Measurements from ENCODE around the gene TRPC4. TPM values are rescaled to one million over a fixed set of nuclear protein-coding genes. Genes with fewer than 3 reads are reported as not detected.

Gene TRPC4
- total RNA-seq, 2 experiments from 2014 or later = not detected

- no peaks in the 10 kb centered on the region for H3K36me3 ChIP-seq (ENCODE audit: insufficient read depth, low read length)
- ChIA-PET CTCF (no interaction called here), POLR2A (no interaction called here)
- no peak overlapping the region for H3K4me3 ChIP-seq (ENCODE audit: low read length)
- intact Hi-C loops (cut with DNase I, micrococcal nuclease) = no loop called here
- H3K27ac ChIP-seq (ENCODE audit: low read depth in 1 of 2, low read length in 2 of 2) = no peak overlapping the region
- no peak for DNase-seq
- no peaks in the 10 kb centered on the region for H3K4me1 ChIP-seq (ENCODE audit: insufficient read depth, low read length)
- H3K9me3 ChIP-seq (ENCODE audit: control insufficient read depth in 1 of 2, insufficient read depth in 1 of 2, low read length in 2 of 2) = no peaks in the 10 kb centered on the region
- Mint-ChIP-seq H3K9me3 (no peaks in the 10 kb centered on the region), H3K4me3 (no peak overlapping the region), H3K36me3 (ENCODE audit: low read depth) (no peaks in the 10 kb centered on the region), H3K4me1 (ENCODE audit: low read depth) (no peaks in the 10 kb centered on the region), H3K27ac (no peak overlapping the region), H3K27me3 (no peaks in the 10 kb centered on the region)
- no peaks in the 10 kb centered on the region for H3K27me3 ChIP-seq (ENCODE audit: control insufficient read depth in 1 of 2, insufficient read depth in 2 of 2, low read length in 2 of 2)
- ATAC-seq (ENCODE audit: poor library complexity) = no peak
- TF ChIP-seq CTCF (IDR thresholded peaks at IDR 0.05) = no peak
Measured at GRCh38 chr13:37640499-37640898, 229.1 kb downstream of the TRPC4 start.

- H3K4me3 Mint-ChIP-seq = no peak overlapping the region
Measured at GRCh38 chr13:37636701-37637100, 232.9 kb downstream of the TRPC4 start.

GRCh38 chr13:37632294-37632693 is 237.3 kb downstream of the TRPC4 start:
- TF ChIP-seq CTCF (IDR thresholded peaks at IDR 0.05) = no peak
- ATAC-seq (ENCODE audit: poor library complexity) (no peak), DNase-seq (no peak)
- no peak overlapping the region for H3K27ac ChIP-seq (ENCODE audit: low read depth in 1 of 2, low read length in 2 of 2)
- H3K9me3 ChIP-seq (ENCODE audit: control insufficient read depth in 1 of 2, insufficient read depth in 1 of 2, low read length in 2 of 2) = no peaks in the 10 kb centered on the region
- H3K4me3 Mint-ChIP-seq = no peak overlapping the region
- peaks cover 2% of the 10 kb centered on the region for H3K9me3 Mint-ChIP-seq
- no peaks in the 10 kb centered on the region for H3K27me3 ChIP-seq (ENCODE audit: control insufficient read depth in 1 of 2, insufficient read depth in 2 of 2, low read length in 2 of 2)
- no peaks in the 10 kb centered on the region for H3K27me3 Mint-ChIP-seq
- H3K4me1 Mint-ChIP-seq (ENCODE audit: low read depth) = no peaks in the 10 kb centered on the region
- no peak overlapping the region for H3K4me3 ChIP-seq (ENCODE audit: low read length)
- H3K27ac Mint-ChIP-seq = no peak overlapping the region
- intact Hi-C loops (cut with DNase I, micrococcal nuclease) = no loop called here
- CTCF ChIA-PET = no interaction called here
- POLR2A ChIA-PET = no interaction called here
- H3K36me3 Mint-ChIP-seq (ENCODE audit: low read depth) = no peaks in the 10 kb centered on the region
- H3K36me3 ChIP-seq (ENCODE audit: insufficient read depth, low read length) = no peaks in the 10 kb centered on the region
- no peaks in the 10 kb centered on the region for H3K4me1 ChIP-seq (ENCODE audit: insufficient read depth, low read length)

More at GRCh38 chr13:37636701-37637100, 232.9 kb downstream of the TRPC4 start:
- Mint-ChIP-seq H3K36me3 (ENCODE audit: low read depth) (no peaks in the 10 kb centered on the region), H3K27me3 (no peaks in the 10 kb centered on the region), H3K27ac (no peak overlapping the region), H3K9me3 (no peaks in the 10 kb centered on the region), H3K4me1 (ENCODE audit: low read depth) (no peaks in the 10 kb centered on the region)
- DNase-seq (no peak), ATAC-seq (ENCODE audit: poor library complexity) (no peak)
- CTCF ChIA-PET = no interaction called here
- POLR2A ChIA-PET = no interaction called here
- no peak overlapping the region for H3K4me3 ChIP-seq (ENCODE audit: low read length)
- H3K27ac ChIP-seq (ENCODE audit: low read depth in 1 of 2, low read length in 2 of 2) = no peak overlapping the region
- no peaks in the 10 kb centered on the region for H3K4me1 ChIP-seq (ENCODE audit: insufficient read depth, low read length)
- TF ChIP-seq CTCF (IDR thresholded peaks at IDR 0.05) = no peak
- H3K9me3 ChIP-seq (ENCODE audit: control insufficient read depth in 1 of 2, insufficient read depth in 1 of 2, low read length in 2 of 2) = no peaks in the 10 kb centered on the region
- intact Hi-C loops (cut with DNase I, micrococcal nuclease) = no loop called here
- no peaks in the 10 kb centered on the region for H3K36me3 ChIP-seq (ENCODE audit: insufficient read depth, low read length)
- H3K27me3 ChIP-seq (ENCODE audit: control insufficient read depth in 1 of 2, insufficient read depth in 2 of 2, low read length in 2 of 2) = no peaks in the 10 kb centered on the region
